GM21423 (cell line): ENCODE data around the gene SMOC2.

Experiments
- ATAC-seq: cut with Tn5 transposase; IDR thresholded peaks from one replicate; pipeline ENCODE4 v1.9.1; 2021; ENCODE audit warnings: mild to moderate bottlenecking, moderate library complexity; ENCODE audit not compliant: unreplicated experiment

The SMOC2 gene

DNA sequence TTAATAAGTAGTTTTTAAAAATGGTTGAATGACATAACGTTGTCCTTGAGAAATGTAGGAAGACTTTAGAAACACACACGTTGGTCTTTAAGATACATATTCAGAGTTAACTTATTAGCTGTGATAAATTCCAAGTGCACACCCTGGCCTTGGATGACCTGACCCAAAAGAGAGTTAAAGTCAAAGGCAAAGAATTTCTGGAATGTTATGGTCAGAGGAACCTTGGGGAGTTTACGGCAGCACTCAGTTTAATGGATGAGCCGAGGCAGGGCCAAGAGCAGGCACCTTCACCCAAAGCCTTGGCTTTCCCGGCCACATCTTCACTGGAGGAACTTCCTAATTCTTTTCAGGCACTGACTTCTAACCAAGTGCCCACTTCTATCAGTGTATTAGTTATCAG lies 200.5 kb downstream of the SMOC2 start:
- ATAC-seq = no peak

DNA sequence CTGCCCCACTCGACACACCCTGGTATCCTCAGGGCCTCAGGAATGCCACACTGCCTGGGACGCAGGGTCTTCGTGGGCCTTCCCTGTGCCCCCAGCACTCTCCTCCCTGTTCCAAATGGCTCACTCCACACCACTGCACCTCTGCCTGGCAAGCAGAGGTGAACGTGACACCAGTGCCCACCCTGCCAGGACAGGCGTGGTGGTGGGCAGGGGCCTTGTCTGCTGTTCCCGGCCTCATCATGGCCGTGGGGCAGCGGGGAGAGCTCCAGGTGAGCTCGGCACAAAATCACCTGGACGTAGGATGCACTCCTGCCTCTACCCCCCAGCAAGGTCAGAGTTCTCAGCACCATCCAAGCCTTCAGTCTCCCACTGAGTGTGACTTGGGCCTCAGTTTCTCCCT lies 202.4 kb downstream of the SMOC2 start:
- ATAC-seq = no peak

DNA sequence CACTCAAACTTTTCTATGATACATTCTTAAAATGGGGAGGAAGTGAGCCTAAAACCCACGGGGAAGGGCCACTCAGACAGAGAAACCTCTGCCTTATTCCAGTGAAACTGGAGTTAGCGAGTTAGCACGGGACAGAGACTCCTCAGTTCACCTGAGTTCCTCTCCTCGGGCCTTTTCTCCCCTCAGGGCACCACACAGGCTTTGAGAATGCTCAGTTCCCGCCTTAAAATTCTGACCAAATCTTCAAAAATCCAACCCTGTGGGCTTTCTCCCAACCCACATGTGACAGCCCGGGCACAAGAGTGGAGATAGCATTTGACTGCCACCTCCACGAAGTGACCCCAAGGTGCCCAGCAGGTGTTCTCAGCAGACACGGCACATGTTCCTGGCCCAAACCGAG lies 204.3 kb downstream of the SMOC2 start:
- ATAC-seq = no peak

DNA sequence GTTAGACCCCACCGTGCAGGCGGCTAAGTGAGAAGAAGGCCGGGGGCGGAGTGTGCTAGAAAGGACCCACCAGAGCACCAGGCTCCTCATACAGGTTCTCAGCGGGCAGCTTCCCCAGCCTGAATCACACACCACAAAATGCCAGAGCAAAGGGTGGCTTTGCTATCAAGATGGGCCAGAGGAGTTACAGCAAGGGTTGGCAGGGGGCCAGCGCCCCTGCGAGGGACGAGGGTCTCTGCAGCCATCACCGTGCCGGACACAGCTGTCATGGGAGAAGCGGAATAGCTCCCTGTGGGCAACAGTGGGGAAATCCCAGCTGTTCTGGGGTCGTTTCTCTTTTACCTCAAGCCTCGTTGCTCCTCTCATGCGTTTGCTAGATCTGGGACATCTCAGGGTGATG lies 206.3 kb downstream of the SMOC2 start:
- no peak for ATAC-seq

DNA sequence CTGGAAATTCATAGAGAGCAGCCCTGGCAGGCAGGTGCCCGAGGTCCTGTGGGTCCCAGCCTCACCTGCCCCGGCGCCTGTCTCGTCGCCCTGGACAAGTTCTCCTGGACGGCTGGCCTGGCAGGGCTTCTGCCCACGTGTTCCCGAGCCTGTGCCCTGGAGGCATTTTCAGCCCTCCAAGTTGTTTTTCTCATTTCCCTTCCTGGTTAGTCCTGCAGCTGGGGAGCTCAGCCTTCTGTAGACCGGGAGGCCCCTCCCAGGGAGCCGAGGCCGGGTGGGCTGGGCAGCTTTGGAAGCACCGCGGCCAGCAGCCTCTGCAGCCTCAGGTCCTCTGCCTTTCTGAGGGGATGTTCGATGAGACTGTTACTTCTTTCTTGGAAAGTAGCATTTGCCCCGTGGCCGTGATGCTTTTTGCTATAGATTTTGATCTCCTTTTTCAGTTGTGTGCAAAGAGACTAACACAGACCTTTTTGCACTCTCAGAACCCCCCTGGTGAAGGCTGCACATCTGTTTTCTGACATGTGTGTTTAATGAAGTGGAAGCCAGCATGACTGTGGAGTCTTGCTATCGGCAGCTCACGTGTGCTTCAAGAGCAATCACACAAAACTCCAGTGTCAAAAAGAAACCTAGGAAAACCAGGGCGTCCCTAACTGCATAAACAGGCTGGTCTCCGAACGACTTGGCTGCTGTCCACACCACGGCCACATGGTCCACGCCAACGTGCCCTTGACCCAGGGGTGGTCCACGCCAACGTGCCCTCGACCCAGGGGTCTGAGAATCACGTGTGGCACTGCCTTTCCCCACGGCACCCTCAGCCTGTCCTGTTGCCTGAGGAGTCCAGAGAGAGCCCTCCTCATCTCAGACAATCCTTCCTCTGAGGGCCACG lies 207.5 kb downstream of the SMOC2 start:
- no peak for ATAC-seq

DNA sequence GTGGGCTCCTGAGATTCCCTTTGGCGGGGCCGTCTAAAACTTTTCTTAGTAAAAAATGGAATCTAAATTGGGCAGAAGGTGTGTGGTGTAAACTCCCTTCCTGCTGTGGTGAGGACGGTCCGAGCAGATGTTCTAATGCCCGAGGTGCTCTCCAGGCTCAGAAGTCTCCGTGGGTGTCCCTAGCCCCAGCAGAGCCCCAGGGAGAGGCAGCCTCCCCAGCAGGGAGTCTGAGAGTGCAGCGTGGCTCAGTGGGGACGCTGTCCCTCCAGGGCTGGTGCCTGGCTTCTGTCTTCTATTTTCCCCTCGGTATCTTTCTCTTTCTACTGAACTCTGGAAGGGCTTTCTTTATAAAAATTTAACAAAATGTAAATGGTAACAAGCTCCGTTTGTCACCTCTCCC lies 208.2 kb downstream of the SMOC2 start:
- no peak for ATAC-seq

DNA sequence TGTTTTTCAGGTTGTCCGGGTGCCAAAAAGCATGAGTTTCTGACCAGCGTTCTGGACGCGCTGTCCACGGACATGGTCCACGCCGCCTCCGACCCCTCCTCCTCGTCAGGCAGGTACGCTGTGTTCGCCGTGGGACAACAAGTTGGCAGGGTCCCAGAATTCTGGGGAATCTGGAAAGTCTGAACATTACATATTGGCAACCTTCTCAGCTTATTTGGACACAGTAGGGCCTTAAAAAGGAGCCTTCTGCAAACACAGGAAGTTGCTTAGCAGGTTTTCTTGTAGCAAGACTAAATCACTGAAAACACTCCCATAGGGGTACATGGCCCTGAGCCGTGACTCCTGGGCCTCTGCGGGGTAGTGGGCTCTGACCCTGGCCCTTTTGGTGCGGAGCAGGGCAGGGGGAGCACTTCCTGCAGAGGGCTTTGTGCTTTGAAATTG lies 209.7 kb downstream of the SMOC2 start:
- ATAC-seq = no peak

DNA sequence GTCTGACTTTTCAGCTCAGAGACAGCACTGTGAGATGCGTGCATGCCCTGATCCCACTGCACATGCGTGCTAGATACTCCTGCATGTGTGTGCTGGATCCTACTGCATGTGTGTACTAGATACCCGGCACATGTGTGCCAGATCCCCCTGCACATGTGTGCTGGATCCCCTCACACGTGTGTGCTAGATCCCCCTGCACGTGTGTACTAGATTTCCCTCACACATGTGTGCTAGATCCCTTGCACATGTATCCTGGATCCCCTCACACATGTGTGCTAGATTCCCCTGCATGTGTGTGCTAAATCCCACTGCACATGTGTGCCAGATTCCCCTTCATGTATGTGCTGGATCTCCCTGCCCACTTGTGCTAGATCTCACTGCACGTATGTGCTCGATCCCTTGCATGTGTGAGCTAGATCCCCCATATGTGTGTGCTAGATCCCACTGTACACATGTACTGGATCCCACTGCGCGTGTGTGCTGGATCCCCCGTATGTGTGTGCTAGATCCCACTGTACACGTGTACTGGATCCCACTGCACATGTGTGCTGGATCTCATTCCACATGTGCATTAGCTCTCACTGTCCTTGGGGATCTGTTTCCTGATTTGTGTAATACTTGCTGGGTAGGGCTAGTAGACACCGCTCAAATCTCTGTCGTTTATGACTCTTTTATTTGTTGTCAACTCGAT lies 214.6 kb downstream of the SMOC2 start:
- ATAC-seq = no peak

DNA sequence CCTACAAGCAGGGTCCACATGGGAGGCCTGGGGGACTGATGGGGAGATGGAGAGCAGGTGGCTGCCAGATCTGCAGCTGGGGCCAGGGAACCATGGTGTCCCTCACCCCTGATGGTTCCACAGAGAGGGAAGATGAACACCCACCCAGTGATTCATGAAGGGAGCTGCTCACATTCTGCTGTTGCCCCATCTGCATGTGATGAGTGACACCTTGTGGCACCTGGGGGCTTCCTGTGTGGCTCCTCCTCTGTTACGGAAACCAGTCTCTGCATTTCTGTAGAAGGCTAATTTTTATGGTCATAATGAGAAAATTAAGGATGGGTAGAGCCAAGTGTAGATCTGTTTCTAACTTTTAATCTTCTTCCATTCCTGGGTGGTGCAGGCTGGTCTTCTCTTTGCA lies 217.1 kb downstream of the SMOC2 start:
- ATAC-seq = no peak

DNA sequence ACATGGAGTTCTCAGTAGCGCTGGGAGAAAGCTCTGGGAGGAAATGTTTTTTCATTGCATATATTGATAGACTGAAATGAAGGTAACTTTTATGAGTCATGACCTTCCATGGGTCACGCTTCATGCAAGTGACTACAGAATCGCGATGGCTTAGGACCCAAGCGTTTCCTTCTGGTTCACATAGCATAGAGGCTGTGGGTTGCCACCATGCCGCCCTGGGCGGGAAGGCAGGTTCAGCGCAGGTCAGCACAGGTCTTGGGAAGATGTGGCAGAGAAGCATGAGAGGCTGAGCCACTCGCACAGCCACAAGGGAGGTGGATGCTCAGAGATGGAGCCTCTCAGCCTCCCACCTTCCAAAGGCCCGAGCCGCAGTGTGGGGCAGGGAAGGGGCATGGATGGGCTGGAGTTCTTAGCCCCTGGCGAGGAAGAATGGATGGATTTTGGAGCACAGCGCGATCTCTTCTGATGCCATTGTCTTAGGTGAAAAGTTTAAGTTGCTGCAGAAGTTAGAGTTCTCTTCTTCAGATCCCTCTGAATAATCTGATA lies 219.5 kb downstream of the SMOC2 start:
- ATAC-seq = no peak

DNA sequence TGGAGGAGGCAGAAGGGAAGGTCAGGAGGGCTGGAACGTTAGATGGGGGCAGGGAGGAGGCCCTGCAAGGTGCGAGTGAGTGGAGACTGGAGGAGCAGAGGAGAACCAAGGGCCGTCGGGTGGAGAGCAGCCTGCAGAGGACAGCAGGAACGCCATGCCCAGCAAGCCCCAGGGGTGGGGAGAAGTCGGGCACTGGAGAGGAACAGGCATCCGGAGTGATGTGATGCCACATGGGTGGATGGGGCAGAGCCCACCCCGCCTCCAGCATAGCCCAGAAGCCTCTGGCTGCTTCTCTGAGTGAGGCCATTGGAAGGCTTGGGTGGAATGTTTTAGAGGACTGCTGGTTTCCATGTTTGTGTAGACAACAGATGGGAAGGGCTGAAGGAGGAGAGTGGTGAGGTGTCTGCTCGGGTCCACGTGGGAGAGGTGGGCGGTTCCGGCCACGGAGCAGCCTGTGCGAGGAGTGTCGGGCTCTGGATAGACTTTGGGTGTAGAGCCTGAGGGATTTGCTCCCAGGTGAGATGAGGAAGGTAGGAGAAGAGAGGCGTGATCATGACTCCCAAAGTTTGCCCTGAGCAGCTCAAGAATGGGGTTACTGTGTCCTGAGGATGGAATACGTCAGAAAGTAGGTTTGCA lies 221.4 kb downstream of the SMOC2 start:
- ATAC-seq = no peak

DNA sequence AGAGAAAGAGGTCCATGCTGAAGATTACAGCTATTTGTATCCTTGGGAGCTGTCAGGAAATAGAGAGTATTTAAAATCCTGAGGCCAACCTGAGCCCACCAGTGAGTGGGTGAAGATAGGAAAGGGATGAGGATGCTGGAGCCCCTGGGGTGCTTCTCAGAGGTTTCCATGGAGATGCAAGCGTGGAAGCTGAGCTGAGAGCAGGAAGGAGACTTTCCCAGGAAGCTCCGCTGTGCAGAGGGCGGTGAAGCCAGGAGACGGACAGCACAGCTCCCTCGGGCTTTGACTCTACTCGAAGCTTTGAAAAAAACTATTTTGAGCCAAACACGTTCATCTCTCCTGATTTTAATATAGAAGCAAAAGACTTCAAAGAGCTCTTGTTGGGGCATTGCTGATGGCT lies 222.1 kb downstream of the SMOC2 start:
- no peak for ATAC-seq

DNA sequence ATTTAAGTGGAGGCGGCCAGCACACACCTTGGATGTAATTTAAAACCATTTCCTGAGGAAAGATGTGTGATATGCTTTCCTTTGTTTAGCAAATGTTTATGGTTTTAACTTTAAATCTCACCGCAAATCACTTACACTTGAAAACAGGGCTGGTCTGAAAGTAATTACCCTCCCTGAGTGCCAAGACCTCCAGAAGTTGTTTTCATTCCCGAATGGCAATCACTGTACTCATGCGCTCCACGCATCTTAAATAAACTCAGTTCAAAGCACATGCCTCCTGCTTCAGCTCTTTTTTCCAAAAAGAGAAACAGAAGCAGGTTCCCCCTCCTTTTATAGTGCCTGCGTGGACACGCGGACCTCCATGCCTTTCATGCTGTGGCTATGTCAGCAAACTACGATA lies 224.0 kb downstream of the SMOC2 start:
- no peak for ATAC-seq

DNA sequence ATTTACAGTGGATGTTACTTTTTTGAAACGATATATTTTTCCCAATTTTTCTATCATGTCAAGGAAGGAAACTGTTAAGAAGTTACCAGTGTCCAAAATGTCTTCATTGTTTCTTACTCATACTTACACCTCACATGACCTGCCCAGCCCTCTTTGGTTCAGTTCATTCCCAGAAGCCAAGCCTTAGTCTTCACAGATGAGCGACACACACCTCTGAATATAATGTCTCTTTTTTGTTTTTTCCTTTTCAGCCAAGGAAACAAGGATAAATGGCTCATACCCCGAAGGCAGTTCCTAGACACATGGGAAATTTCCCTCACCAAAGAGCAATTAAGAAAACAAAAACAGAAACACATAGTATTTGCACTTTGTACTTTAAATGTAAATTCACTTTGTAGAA lies 225.2 kb downstream of the SMOC2 start:
- no peak for ATAC-seq

DNA sequence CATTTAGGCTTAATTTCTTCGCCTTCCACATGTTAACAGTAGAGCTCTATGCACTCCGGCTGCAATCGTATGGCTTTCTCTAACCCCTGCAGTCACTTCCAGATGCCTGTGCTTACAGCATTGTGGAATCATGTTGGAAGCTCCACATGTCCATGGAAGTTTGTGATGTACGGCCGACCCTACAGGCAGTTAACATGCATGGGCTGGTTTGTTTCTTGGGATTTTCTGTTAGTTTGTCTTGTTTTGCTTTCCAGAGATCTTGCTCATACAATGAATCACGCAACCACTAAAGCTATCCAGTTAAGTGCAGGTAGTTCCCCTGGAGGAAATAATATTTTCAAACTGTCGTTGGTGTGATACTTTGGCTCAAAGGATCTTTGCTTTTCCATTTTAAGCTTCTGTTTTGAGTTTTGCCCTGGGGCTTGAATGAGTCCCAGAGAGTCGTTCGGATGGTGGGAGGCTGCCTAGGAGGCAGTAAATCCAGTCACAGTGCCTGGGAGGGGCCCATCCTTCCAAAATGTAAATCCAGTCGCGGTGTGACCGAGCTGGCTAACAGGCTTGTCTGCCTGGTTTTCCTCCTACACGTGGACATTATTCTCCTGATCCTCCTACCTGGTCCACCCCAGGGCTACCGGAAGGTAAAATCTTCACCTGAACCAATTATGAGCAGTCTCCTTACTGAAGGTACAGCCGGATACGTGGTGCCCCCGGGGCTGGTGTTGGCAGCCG lies 225.9 kb downstream of the SMOC2 start:
- ATAC-seq = no peak

DNA sequence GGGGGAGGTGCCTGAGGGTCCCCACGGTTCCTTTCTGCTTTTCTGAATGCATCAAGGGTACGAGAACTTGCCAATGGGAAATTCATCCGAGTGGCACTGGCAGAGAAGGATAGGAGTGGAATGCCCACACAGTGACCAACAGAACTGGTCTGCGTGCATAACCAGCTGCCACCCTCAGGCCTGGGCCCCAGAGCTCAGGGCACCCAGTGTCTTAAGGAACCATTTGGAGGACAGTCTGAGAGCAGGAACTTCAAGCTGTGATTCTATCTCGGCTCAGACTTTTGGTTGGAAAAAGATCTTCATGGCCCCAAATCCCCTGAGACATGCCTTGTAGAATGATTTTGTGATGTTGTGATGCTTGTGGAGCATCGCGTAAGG lies 226.4 kb downstream of the SMOC2 start:
- ATAC-seq = no peak

DNA sequence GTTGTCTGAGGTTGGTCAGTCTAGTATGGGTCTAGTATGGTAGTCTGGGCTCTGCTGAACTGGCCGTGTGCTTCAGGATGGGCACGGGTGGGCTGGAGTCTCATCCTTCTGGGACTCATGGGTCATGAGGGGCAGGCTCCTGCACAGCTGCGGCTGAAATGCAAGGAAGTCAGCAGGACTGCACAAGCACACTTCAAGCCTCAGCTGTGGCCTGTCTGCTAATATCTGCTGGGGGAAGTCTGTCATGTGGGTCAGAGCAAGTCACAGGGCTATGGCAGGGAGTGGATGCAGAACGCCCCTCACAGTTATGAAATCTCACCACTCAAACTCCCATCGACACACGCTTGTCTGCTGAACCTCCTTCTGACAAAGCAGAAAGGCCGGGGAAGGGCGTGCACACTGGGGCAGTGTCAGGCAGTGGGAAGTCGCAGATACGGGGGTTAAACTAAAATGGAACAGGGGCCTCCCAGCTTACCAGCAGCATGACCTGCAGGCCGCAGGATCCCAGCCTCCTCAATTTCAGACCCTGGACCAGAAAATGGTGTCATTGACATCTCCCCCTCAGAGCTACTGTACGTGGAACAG lies 229.5 kb downstream of the SMOC2 start:
- no peak for ATAC-seq

DNA sequence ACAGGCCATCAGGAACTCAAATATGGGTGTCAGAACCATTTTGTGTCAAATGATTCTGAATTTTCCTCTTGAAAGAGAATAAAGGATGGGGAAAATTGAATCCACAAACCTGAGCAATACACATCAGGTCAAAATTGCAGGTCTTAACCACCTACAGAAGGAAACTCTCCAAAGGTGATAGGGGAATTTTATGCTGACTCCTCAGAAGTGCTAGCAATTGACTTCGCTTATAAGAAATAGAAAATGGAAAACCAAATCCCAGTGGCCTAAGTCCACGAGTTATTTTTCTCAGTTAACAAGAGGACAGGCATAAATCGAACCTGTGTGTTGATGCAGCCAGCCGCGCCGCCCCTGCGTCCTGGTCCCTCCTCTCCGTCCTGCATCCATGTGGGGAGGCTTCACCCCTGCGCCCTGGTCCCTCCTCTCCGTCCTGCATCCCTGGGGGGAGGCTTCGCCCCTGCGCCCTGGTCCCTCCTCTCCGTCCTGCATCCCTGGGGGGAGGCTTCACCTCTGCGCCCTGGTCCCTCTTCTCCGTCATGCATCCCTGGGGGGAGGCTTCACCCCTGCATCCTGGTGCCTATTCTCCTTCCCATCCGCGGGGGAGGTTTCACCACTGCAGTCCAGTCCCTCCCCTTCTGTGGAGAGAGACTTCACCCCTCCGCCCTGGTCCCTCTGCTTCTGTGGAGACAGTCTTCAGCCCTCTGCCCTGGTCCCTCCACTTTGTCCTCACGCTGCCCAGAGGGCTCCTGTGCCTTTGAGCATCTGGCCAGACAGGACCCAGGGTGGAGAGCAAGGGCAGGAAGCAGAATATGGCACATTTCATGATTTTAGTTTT lies 230.3 kb downstream of the SMOC2 start:
- ATAC-seq = no peak

DNA sequence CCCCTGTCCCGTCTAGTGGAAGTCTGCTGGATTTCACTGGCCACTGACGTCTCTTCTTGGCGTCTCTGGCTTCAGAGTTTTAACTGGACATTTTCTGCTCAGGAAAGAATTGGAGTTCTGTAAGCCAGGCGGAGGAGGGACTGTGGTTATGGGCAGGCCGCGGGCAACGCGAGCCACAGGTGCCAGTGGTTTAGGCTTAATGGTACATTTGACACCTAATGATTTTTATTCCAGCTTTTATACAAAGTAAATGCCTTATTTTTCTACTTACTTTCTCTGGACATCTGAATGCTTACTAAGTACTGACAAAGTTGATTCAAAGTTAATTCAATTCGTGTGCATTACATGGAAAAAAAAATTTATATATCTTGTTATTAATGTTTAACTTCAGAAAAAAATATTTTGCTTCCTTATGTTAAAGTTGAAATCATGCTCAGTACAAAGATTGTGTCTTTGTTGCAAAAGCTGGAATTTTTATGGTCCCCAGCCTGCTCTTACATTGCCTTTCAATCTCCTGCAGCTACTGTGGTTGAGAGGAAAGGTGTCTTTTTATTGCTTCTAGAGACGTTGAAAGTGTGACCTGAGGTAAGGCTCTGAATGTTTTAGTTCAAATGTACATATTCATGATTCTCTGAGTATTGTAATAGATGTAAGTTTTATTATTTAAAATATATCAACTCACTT lies 231.0 kb downstream of the SMOC2 start:
- no peak for ATAC-seq
